PC-9 (cell line): ENCODE data around the gene GAN.

Source experiments
- EZH2 ChIP-seq: fragments of 200-600 bp; sonication (generic); IDR thresholded peaks from 2 replicates; pipeline ENCODE4 v1.8.0; 2017; ENCODE audit warnings: antibody characterized with exemption, low read depth
- TF ChIP-seq, protein P1 (sequence below): fragments of 200-600 bp; sonication (generic); conservative IDR thresholded peaks from 2 replicates; pipeline ENCODE4 v1.6.1; 2017; ENCODE audit warnings: mixed run types, antibody characterized with exemption, mild to moderate bottlenecking, moderate library complexity

DNA sequence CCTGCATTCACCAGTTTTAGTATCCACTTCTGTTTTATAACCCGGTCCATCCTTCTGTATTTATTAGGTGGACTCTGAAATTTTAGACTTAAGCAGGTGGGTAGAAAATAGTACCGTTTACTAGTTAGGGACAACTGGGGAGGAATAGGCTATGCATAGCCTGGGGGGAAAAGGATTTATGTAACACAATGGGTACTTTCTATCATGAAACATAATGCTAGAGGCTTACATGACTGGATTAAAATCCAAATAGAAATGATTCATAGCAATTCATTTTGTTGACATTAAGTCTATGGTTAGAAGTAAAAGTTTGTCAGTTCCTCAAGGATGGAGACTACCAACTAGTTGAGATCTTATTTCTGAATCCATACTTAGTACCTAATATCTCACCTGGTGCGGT is 18.6 kb downstream of the GAN start:
- TF ChIP-seq EZH2: no peak
- TF ChIP-seq, protein P1, sequence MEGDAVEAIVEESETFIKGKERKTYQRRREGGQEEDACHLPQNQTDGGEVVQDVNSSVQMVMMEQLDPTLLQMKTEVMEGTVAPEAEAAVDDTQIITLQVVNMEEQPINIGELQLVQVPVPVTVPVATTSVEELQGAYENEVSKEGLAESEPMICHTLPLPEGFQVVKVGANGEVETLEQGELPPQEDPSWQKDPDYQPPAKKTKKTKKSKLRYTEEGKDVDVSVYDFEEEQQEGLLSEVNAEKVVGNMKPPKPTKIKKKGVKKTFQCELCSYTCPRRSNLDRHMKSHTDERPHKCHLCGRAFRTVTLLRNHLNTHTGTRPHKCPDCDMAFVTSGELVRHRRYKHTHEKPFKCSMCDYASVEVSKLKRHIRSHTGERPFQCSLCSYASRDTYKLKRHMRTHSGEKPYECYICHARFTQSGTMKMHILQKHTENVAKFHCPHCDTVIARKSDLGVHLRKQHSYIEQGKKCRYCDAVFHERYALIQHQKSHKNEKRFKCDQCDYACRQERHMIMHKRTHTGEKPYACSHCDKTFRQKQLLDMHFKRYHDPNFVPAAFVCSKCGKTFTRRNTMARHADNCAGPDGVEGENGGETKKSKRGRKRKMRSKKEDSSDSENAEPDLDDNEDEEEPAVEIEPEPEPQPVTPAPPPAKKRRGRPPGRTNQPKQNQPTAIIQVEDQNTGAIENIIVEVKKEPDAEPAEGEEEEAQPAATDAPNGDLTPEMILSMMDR: no peak
